SK-N-SH (cell line): Measurements from ENCODE around the gene SYT1. TPM values are rescaled to one million over a fixed set of nuclear protein-coding genes. Genes with fewer than 3 reads are reported as not detected.

Source experiments
- CTCF ChIA-PET: fragments of 300-600, 350-600 bp; formaldehyde crosslinking; extraction: SDS; loops from one replicate; lab custom pipeline; 2021; lab: Yijun Ruan, JAX
- POLR2A ChIA-PET: fragments of 350-600 bp; sonication (Branson Sonifier 250); formaldehyde crosslinking; extraction: SDS; loops from one replicate; lab custom pipeline; 2020; ENCODE audit warnings: antibody characterized with exemption, inconsistent platforms; lab: Yijun Ruan, JAX
- DNase-seq: peaks from one replicate; pipeline ENCODE4 v3.0.0; 2012
- H2AFZ ChIP-seq: fragments of 200-600 bp; sonication (generic); 2 replicates; pipeline ENCODE4 v1.8.1; 2016; ENCODE audit warnings: antibody characterized with exemption, mild to moderate bottlenecking, low read depth
- H3F3A ChIP-seq: fragments of 200-600 bp; sonication (generic); replicated peaks from 2 replicates; pipeline ENCODE3; 2016; ENCODE audit warnings: antibody characterized with exemption, mild to moderate bottlenecking; ENCODE audit not compliant: insufficient read depth
- H3K27ac ChIP-seq, 2 experiments: fragments of 200-500 bp in 1 of 2; fragments of 200-600 bp in 1 of 2; sonication (Bioruptor generic) in 1 of 2; sonication (generic), shearing (Covaris generic) in 1 of 2; 2 replicates each; pipeline versions ENCODE4 v1.5.1 to v1.6.1; 2014 to 2016; ENCODE audit warnings: low read depth in 2 of 2, inconsistent platforms in 1 of 2, low read length in 1 of 2, mild to moderate bottlenecking in 1 of 2, mixed read lengths in 1 of 2
- H3K27me3 ChIP-seq: fragments of 200-600 bp; sonication (generic), shearing (Covaris generic); 2 replicates; pipeline ENCODE4 v1.6.1; 2016; ENCODE audit warnings: mixed run types; ENCODE audit not compliant: insufficient read depth
- H3K36me3 ChIP-seq, 2 experiments: fragments of 200-500 bp in 1 of 2; fragments of 200-600 bp in 1 of 2; sonication (Bioruptor generic) in 1 of 2; sonication (generic) in 1 of 2; replicated peaks in 1 of 2; 2 replicates each; pipeline versions ENCODE3 to v1.5.1; 2014 to 2016; ENCODE audit warnings: low read length in 1 of 2, mild to moderate bottlenecking in 1 of 2; ENCODE audit not compliant: insufficient read depth in 2 of 2, control insufficient read depth in 1 of 2
- H3K4me1 ChIP-seq, 2 experiments: fragments of 200-500 bp in 1 of 2; fragments of 200-600 bp in 1 of 2; sonication (Bioruptor generic) in 1 of 2; sonication (generic), shearing (Covaris generic) in 1 of 2; 2 replicates each; pipeline versions ENCODE4 v1.5.1 to v1.6.1; 2014 to 2016; ENCODE audit warnings: low read depth in 1 of 2, low read length in 1 of 2, mixed run types in 1 of 2; ENCODE audit not compliant: insufficient read depth in 2 of 2, control insufficient read depth in 1 of 2
- H3K4me2 ChIP-seq: fragments of 200-600 bp; sonication (generic), shearing (Covaris generic); 2 replicates; pipeline ENCODE4 v1.6.1; 2017; ENCODE audit warnings: mixed run types
- H3K4me3 ChIP-seq, 2 experiments: fragments of 200-500 bp in 1 of 2; fragments of 200-600 bp in 1 of 2; sonication (Bioruptor generic) in 1 of 2; sonication (generic), shearing (Covaris generic) in 1 of 2; 2 replicates each; pipeline versions ENCODE4 v1.5.1 to v1.8.1; 2014 to 2016; ENCODE audit warnings: low read depth in 2 of 2, inconsistent platforms in 1 of 2, low read length in 1 of 2, mild to moderate bottlenecking in 1 of 2, mixed read lengths in 1 of 2, moderate library complexity in 1 of 2
- H3K79me2 ChIP-seq: fragments of 200-600 bp; sonication (generic); 2 replicates; pipeline ENCODE4 v1.8.1; 2017; ENCODE audit warnings: mild to moderate bottlenecking; ENCODE audit not compliant: insufficient read depth
- H3K9ac ChIP-seq: fragments of 200-600 bp; sonication (generic); 2 replicates; pipeline ENCODE4 v1.6.1; 2017; ENCODE audit warnings: mixed run types
- H3K9me2 ChIP-seq: fragments of 200-600 bp; sonication (generic); 2 replicates; pipeline ENCODE4 v1.6.1; 2017; ENCODE audit warnings: mixed run types
- H3K9me3 ChIP-seq: fragments of 200-600 bp; sonication (generic); 2 replicates; pipeline ENCODE4 v1.6.1; 2017; ENCODE audit warnings: mixed run types, mild to moderate bottlenecking, moderate library complexity
- H4K20me1 ChIP-seq: fragments of 200-600 bp; sonication (generic); 2 replicates; pipeline ENCODE4 v1.6.1; 2017; ENCODE audit warnings: mild to moderate bottlenecking, mixed run types; ENCODE audit not compliant: insufficient read depth
- ELF1 ChIP-seq: IDR thresholded peaks from 2 replicates; pipeline ENCODE4 v1.4.0; 2012
- FOSL2 ChIP-seq: IDR thresholded peaks from 2 replicates; pipeline ENCODE4 v1.4.0; 2012; ENCODE audit warnings: low read depth, mild to moderate bottlenecking, moderate library complexity, borderline replicate concordance
- FOXJ3 ChIP-seq: sonication (generic); formaldehyde crosslinking; IDR thresholded peaks from 2 replicates; pipeline ENCODE4 v1.5.1; 2020; ENCODE audit warnings: mild to moderate bottlenecking, missing genetic modification reagents
- FOXM1 ChIP-seq: IDR thresholded peaks from 2 replicates; pipeline ENCODE4 v1.4.0; 2012; ENCODE audit warnings: low read depth, mild to moderate bottlenecking
- JUND ChIP-seq: IDR thresholded peaks from 2 replicates; pipeline ENCODE4 v1.4.0; 2012
- MXI1 ChIP-seq: IDR thresholded peaks from 2 replicates; pipeline ENCODE4 v1.6.1; 2012; ENCODE audit warnings: mild to moderate bottlenecking, low read depth, low read length, improper control_type of control experiment
- NFIC ChIP-seq: IDR thresholded peaks from 2 replicates; pipeline ENCODE4 v1.4.0; 2012; ENCODE audit warnings: borderline replicate concordance
- NRF1 ChIP-seq: IDR thresholded peaks from 2 replicates; pipeline ENCODE4 v1.6.1; 2012; ENCODE audit warnings: low read depth, mild to moderate bottlenecking, low read length
- POLR2AphosphoS5 ChIP-seq: IDR thresholded peaks from 2 replicates; pipeline ENCODE4 v1.6.1; 2012; ENCODE audit warnings: low read depth, low read length
- RAD21 ChIP-seq: IDR thresholded peaks from 2 replicates; pipeline ENCODE4 v1.6.1; 2012; ENCODE audit warnings: mild to moderate bottlenecking, low read length
- RXRA ChIP-seq: IDR thresholded peaks from 2 replicates; pipeline ENCODE4 v1.4.0; 2012; ENCODE audit warnings: low read depth, mild to moderate bottlenecking, borderline replicate concordance
- SIN3A ChIP-seq: IDR thresholded peaks from 2 replicates; pipeline ENCODE4 v1.6.1; 2012; ENCODE audit warnings: low read depth, mild to moderate bottlenecking, low read length, moderate library complexity, borderline replicate concordance
- TCF12 ChIP-seq: IDR thresholded peaks from 2 replicates; pipeline ENCODE4 v1.4.0; 2012
- YY1 ChIP-seq: IDR thresholded peaks from 2 replicates; pipeline ENCODE4 v1.4.0; 2012; ENCODE audit warnings: low read depth, mild to moderate bottlenecking
- ZBTB33 ChIP-seq: IDR thresholded peaks from 2 replicates; pipeline ENCODE4 v1.4.0; 2012; ENCODE audit warnings: low read depth, borderline replicate concordance
- WGBS: methylation state at CpG from one replicate; pipeline ENCODE4 v1.1.6; 2017; ENCODE audit warnings: low lambda C conversion rate; 5-methylcytosine and 5-hydroxymethylcytosine counted together
- polyA plus RNA-seq, 3 experiments: library from polyadenylated mRNA; depleted of rRNA; stranded (reverse); fragments of >200 nt; gene quantifications; 2 replicates each; pipeline ENCODE4 v1.2.3, GENCODE V29; 2012
- TF ChIP-seq, protein P1 (sequence below): IDR thresholded peaks from 2 replicates; pipeline ENCODE4 v1.4.0; 2012; ENCODE audit warnings: low read depth, borderline replicate concordance
- TF ChIP-seq, protein P2 (sequence below): IDR thresholded peaks from 2 replicates; pipeline ENCODE4; 2012
- TF ChIP-seq, protein P3 (sequence below): fragments of 150-350 bp; IDR thresholded peaks from 2 replicates; pipeline ENCODE4 v1.6.1; 2017; ENCODE audit warnings: antibody characterized with exemption, low read length, low read depth, borderline replicate concordance

Gene SYT1
- polyA plus RNA-seq, 1 of the 3 experiments (the other 2 are of a cell fraction), result 12.7 TPM

- Histone ChIP-seq H3K9me2 (no peaks in the 10 kb centered on the region), H3K4me3 (no peak overlapping the region), H3K9ac (no peak overlapping the region), H3K4me2 (no peak overlapping the region), H3K27me3 (no peaks in the 10 kb centered on the region), H3K4me1 (peaks cover 0 to 41% of the 10 kb centered on the region in 2 experiments; a peak in 3 of 4 replicates), H3K27ac (peak overlapping the region in 1 of 2 experiments; percentile 67; a peak in 3 of 4 replicates), H2AFZ (no peak overlapping the region), H3K9me3 (no peaks in the 10 kb centered on the region), H3K36me3 (no peaks in the 10 kb centered on the region), H3K79me2 (no peaks in the 10 kb centered on the region), H3F3A (peaks cover 28% of the 10 kb centered on the region), H4K20me1 (no peaks in the 10 kb centered on the region)
- CTCF ChIA-PET, result no interaction called here
- TF ChIP-seq RXRA (no peak), YY1 (no peak), JUND (no peak), FOXJ3 (CRISPR knock-in tag) (no peak), RAD21 (no peak)
- TF ChIP-seq, protein P1, sequence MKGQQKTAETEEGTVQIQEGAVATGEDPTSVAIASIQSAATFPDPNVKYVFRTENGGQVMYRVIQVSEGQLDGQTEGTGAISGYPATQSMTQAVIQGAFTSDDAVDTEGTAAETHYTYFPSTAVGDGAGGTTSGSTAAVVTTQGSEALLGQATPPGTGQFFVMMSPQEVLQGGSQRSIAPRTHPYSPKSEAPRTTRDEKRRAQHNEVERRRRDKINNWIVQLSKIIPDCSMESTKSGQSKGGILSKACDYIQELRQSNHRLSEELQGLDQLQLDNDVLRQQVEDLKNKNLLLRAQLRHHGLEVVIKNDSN, result no peak
- TF ChIP-seq, protein P2, sequence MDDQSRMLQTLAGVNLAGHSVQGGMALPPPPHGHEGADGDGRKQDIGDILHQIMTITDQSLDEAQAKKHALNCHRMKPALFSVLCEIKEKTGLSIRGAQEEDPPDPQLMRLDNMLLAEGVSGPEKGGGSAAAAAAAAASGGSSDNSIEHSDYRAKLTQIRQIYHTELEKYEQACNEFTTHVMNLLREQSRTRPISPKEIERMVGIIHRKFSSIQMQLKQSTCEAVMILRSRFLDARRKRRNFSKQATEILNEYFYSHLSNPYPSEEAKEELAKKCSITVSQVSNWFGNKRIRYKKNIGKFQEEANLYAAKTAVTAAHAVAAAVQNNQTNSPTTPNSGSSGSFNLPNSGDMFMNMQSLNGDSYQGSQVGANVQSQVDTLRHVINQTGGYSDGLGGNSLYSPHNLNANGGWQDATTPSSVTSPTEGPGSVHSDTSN, result no peak
- no peak for DNase-seq
- WGBS, result 100% methylated on average over 1 of the region's 1 CpG
- POLR2A ChIA-PET, result no interaction called here
Observed at GRCh38 chr12:79421236-79421740, 556.7 kb downstream of the SYT1 start.

DNA sequence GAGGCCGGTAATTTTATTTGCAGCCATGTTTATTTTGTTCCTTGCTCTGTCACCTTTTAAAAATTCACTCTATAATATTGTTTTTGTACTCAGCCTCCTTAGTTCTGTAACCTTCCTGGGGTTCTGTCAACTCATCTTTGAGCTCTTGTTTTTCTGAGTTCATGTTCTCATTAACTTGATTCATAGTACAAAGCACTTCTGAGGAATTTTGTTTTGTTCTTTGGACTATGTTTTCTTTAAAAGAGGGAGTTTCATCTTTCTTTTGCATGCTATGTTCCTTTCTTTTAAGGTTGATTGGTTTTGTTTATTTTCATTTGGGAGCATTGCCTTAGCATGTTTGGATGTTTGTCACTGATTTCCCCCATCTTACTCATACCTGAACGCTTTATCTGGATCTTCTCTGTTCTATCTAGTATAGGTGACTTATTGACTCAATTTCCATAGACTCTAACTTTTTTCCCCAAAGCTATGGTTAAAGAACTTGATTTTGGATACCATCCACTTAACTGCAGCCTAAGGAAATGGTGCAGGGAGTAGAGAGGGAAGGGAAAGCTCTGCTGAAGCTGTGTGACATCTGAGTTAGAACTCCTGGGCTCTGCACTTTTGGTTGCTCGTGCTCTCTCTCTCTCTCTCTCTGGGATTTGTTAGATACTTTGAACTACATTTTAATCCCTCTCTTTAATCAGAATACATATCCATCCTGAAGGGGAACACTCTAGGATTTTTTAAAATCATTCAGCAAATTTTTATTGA, 557.7 kb downstream of the SYT1 start:
- no peaks in the 10 kb centered on the region for H4K20me1 ChIP-seq
- no peak for DNase-seq
- H3K4me3 ChIP-seq, result no peak overlapping the region
- H3K9me2 ChIP-seq, result no peaks in the 10 kb centered on the region
- peaks cover 28% of the 10 kb centered on the region for H3F3A ChIP-seq
- no peak overlapping the region for H2AFZ ChIP-seq
- H3K4me1 ChIP-seq, result peaks cover 0 to 41% of the 10 kb centered on the region in 2 experiments; a peak in 3 of 4 replicates
- H3K9ac ChIP-seq, result no peak overlapping the region
- H3K4me2 ChIP-seq, result no peak overlapping the region
- no peaks in the 10 kb centered on the region for H3K9me3 ChIP-seq
- no peaks in the 10 kb centered on the region for H3K27me3 ChIP-seq
- H3K27ac ChIP-seq, result no peak overlapping the region; a peak in 1 of 4 replicates
- no peaks in the 10 kb centered on the region for H3K79me2 ChIP-seq
- ChIA-PET POLR2A (no interaction called here), CTCF (no interaction called here)
- WGBS, result 90% methylated on average over 3 of the region's 3 CpGs
- H3K36me3 ChIP-seq, result no peaks in the 10 kb centered on the region
- TF ChIP-seq, protein P3, sequence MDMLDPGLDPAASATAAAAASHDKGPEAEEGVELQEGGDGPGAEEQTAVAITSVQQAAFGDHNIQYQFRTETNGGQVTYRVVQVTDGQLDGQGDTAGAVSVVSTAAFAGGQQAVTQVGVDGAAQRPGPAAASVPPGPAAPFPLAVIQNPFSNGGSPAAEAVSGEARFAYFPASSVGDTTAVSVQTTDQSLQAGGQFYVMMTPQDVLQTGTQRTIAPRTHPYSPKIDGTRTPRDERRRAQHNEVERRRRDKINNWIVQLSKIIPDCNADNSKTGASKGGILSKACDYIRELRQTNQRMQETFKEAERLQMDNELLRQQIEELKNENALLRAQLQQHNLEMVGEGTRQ, result no peak
- TF ChIP-seq TCF12 (no peak), FOSL2 (no peak), FOXM1 (no peak), POLR2AphosphoS5 (no peak), SIN3A (no peak), ZBTB33 (no peak), MXI1 (no peak), JUND (no peak), NFIC (no peak), NRF1 (no peak), RAD21 (no peak), ELF1 (no peak)
- TF ChIP-seq, protein P2, result no peak
